Loucy (cell line): ENCODE data around the gene SYNDIG1.

Experiments
- EZH2phosphoT487 ChIP-seq: fragments of 200-600 bp; IDR thresholded peaks from 2 replicates; pipeline ENCODE4 v1.6.1; 2018; ENCODE audit warnings: antibody characterized with exemption, mild to moderate bottlenecking, moderate library complexity, borderline replicate concordance
- TF ChIP-seq, protein P1 (sequence below): fragments of 200-600 bp; sonication (generic); conservative IDR thresholded peaks from 2 replicates; pipeline ENCODE4 v1.5.1; 2014; ENCODE audit warnings: mild to moderate bottlenecking, antibody characterized with exemption, low read length

DNA sequence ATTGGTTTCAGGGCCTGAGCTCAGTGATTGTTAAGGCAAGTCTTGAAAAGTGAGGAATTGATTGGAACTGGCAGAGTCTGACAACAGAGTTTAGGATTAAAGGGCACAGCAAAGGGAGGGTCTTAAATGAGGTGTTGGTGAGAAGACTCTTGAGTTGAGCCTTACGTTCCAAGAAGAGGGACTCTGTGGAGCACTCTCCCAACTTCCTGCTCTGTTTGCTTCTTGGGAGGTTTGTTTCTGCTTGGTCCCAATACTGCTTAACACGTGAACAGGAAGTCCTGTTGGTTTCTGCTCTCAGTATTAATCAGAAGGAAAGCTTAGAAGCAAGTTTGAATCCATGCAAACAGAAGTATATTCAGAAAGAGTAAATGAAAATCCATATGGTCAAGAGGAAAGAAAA, 15.6 kb upstream of the SYNDIG1 start:
- TF ChIP-seq, protein P1, sequence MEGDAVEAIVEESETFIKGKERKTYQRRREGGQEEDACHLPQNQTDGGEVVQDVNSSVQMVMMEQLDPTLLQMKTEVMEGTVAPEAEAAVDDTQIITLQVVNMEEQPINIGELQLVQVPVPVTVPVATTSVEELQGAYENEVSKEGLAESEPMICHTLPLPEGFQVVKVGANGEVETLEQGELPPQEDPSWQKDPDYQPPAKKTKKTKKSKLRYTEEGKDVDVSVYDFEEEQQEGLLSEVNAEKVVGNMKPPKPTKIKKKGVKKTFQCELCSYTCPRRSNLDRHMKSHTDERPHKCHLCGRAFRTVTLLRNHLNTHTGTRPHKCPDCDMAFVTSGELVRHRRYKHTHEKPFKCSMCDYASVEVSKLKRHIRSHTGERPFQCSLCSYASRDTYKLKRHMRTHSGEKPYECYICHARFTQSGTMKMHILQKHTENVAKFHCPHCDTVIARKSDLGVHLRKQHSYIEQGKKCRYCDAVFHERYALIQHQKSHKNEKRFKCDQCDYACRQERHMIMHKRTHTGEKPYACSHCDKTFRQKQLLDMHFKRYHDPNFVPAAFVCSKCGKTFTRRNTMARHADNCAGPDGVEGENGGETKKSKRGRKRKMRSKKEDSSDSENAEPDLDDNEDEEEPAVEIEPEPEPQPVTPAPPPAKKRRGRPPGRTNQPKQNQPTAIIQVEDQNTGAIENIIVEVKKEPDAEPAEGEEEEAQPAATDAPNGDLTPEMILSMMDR: no peak
- no peak for TF ChIP-seq EZH2phosphoT487
